HG02970 (cell line): ENCODE results near the gene KANK3.
"Not testable (repeated sequence)": the region's sequence is repeated elsewhere in the genome, so short reads cannot be mapped to it uniquely, and the experiment has no call there.

Source experiments
- ATAC-seq: cut with Tn5 transposase; IDR thresholded peaks from one replicate; pipeline ENCODE4 v1.9.1; 2021; ENCODE audit warnings: mild to moderate bottlenecking, moderate library complexity, moderate number of reproducible peaks; ENCODE audit not compliant: unreplicated experiment, low FRiP score

KANK3 gene

DNA sequence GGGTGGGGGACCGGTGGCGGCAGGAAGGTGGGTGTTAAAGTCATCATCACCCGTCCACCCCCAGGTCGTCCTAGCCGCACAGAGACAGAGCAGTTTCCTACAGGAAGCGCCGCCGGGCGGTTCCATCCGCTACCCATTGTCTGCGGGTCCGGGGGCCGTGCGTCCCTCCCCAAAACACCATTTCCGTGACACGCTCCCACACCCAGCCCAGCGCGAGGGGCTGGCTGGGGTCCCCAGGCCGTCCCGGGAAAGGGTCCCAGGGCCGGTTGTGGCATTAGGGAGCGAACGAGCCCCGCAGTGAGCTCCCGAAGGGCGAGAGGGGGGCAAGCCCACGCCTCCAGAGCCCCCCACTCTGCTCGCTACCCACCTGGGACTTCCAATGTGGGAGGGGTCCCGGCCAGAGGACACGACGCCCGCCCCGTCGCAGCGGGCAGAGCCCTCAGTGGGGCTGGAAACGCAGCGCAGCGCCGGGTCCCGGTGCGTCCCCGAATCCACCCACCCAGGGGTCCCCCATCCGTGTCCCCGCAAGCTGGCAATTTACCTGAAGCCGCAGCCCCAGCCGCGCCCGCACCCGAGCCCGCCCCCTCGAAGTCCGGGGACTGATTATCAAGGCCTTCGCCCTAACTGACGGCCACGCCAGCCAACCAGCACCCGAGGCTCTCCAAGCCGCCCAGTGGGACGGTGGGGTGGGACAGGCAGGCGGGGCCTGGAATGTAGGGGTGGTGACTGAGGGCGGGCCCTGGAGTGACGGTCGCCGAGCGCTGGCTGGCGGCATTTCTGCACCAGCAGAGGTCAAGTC is at the start of gene KANK3:
Gene KANK3, minus strand, starts transcription at position 579 of the 799 bp plus-strand sequence. CDS start 5,434 bp downstream, outside the sequence.
- ATAC-seq: no peak

DNA sequence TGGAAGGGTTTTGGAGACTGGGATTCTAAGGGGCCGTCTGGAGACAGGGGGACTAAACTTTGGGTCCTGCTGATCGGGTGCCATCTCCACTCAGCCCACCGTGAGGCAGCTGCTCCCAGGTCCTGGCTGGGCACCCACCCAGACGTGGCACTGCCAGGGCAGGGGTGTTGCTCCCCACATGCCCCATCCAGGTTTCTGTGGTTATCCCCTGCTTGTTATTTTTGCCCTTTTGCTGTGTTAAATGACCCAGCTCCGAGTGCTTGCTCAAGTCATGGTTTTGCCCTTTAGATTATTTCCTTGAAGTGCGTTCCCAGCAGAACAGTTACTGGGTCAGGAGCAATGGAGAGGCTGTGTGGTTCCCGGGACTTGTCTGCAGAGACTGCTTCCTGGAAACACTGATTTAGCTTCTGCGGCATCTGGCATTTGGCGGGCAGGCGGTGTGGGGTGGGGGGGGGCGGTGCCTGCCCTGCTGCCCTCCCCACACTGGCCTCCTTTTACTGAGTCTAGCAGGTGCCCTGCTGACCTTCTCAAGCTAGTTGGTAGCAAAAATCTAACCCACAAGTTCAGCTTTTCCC is 49.0 kb upstream of the KANK3 start:
- no peak for ATAC-seq

DNA sequence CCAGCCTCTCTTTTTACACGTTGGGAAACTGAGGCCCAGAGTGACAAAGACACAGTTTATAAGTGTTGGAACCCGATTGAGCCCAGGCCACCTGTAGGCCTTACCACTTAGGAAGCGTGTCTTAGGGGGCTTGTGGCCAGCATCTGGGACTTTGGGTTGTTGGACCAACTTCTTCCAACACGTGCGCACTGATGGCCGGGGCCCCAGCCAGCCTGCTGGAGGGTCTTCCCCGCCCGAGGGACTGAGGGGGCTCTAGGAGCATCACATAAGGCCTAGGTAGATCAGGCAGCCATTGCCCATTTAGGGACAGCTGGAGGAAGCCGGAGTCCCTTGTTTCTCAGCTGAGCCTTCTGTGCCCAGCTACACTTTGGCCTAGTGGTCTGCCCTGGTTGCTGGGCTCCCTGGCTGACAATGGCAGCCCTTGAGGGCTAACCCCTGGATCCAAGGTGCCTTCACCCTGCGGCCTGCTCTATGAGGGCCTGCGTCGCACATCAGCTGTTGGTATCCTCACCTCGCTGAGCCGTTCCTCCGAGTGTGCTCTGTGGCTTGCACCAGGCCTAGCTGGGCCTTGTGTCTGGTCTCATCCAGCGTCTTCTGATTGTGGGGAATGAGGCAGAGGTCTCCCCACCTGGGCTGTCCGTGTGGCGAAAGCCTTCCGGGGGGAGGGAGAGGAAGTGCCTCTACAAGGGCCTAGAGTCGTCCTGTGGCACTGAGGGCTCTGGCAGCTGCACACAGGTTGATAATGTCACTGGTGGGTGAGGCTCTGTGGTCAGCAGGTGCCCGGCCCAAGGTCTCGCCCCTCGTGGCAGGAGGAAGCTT is 48.3 kb upstream of the KANK3 start:
- ATAC-seq: no peak

GRCh38 chr19:8390617-8390981 is 47.5 kb upstream of the KANK3 start:
- ATAC-seq: peak; percentile 38

- peak; percentile 90 for ATAC-seq
Measured at GRCh38 chr19:8389891-8390616, 47.0 kb upstream of the KANK3 start, which contains the start of gene RAB11B. RAB11B (plus strand) TSS chr19:8390360; CDS start chr19:8390417, 57 bp downstream.

GRCh38 chr19:8388612-8388958 is 45.5 kb upstream of the KANK3 start:
- no peak for ATAC-seq

- ATAC-seq: no peak
Measured at GRCh38 chr19:8387688-8388611, 44.9 kb upstream of the KANK3 start.

GRCh38 chr19:8386990-8387389 is 43.9 kb upstream of the KANK3 start:
- no peak for ATAC-seq

- ATAC-seq: not testable (repeated sequence)
Measured at GRCh38 chr19:8386419-8386818, 43.4 kb upstream of the KANK3 start.

DNA sequence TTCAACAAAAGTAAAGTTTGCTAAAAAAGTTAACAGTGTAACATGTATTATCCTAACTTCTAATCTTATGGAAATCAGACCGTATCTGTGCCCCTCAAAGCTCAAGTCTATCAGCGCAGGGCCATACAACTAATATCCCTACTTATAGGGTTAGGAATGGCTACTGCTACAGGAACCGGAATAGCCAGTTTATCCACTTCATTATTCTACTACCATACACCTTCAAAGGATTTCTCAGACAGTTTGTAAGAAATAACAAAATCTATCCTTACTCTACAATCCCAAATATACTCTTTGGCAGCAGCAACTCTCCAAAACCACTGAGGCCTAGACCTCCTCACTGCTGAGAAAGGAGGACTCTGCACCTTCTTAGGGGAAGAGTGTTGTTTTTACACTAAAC is 42.5 kb upstream of the KANK3 start:
- not testable (repeated sequence) for ATAC-seq

DNA sequence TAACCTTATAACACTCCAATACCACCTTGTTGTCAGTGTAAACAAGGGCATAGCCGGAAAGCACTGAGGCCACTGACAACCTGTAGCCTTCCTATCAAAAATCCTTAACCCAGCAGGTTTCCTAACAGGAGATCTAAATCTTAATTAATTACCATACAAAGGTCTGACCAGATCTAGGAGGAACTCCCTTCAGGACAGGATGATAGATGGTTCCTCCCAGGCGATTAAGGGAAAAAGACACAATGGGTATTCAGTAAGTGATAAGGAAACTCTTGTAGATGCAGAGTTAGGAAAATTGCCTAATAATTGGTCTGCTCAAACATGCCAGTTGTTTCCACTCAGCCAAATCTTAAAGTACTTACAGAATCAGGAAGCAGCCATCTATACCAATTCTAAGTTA is 42.0 kb upstream of the KANK3 start:
- ATAC-seq: not testable (repeated sequence)

GRCh38 chr19:8384569-8384968 is 41.5 kb upstream of the KANK3 start:
- not testable (repeated sequence) for ATAC-seq

- ATAC-seq: not testable (repeated sequence)
Measured at GRCh38 chr19:8379156-8379891, 36.3 kb upstream of the KANK3 start.

GRCh38 chr19:8377598-8377997 is 34.5 kb upstream of the KANK3 start:
- no peak for ATAC-seq

DNA sequence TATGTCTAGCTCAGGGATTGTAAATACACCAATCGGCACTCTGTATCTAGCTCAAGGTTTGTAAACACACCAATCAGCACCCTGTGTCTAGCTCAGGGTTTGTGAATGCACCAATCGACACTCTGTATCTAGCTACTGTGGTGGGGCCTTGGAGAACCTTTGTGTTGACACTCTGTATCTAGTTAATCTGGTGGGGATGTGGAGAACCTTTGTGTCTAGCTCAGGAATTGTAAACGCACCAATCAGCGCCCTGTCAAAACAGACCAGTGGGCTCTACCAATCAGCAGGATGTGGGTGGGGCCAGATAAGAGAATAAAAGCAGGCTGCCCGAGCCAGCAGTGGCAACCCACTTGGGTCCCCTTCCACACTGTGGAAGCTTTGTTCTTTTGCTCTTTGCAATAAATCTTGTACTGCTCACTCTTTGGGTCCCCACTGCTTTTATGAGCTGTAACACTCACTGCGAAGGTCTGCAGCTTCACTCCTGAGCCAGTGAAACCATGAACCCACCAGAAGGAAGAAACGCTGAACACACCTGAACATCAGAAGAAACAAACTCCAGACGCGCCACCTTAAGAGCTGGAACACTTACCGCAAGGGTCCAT is 33.4 kb upstream of the KANK3 start:
- not testable (repeated sequence) for ATAC-seq

GRCh38 chr19:8375766-8376165 is 32.7 kb upstream of the KANK3 start:
- not testable (repeated sequence) for ATAC-seq

DNA sequence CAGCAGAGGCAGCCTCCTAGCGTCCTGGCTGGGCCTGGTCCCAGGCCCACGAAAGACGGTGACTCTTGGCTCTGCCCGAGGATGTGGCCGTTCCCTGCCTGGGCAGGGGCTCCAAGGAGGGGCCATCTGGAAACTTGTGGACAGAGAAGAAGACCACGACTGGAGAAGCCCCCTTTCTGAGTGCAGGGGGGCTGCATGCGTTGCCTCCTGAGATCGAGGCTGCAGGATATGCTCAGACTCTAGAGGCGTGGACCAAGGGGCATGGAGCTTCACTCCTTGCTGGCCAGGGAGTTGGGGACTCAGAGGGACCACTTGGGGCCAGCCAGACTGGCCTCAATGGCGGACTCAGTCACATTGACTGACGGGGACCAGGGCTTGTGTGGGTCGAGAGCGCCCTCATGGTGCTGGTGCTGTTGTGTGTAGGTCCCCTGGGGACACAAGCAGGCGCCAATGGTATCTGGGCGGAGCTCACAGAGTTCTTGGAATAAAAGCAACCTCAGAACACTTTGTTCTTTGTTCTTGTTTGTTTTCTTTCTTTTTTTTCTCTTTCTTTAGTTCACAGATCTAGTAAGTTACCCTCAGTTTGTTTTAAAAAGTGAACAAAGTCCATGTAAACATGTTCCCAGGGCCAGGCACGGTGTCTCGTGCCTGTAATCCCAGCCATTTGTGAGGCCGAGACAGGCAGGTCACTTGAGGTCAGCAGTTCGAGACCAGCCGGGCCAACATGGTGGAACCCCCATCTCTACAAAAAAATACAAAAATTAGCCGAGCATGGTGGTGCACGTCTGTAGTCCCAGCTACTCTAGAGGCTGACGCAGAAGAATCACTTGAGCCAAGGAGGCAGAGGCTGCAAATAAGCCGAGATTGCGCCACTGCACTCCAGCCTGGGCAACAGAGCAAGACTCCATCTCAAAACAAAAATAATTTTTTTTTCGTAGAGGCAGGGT is 31.1 kb upstream of the KANK3 start:
- no peak for ATAC-seq
